Fibroblast of lung (primary cell): ENCODE data around the gene SFTA2. TPM values are rescaled to one million over a fixed set of nuclear protein-coding genes. Genes with fewer than 3 reads are reported as not detected.
A peak's percentile ranks its signal among the peaks of the same experiment; 100 is the strongest.

ENCODE experiments used
- DNase-seq, 2 donors: peaks; one replicate each; pipeline versions ENCODE4 v3.0.0 to v3.0.0-alpha.2; 2010; ENCODE audit warnings: low read depth in 2 of 2
- H2AFZ ChIP-seq: 2 replicates; pipeline ENCODE4 v1.5.1; 2012; ENCODE audit warnings: low read length, control low read depth, inconsistent platforms
- H3K27ac ChIP-seq: 2 replicates; pipeline ENCODE4 v1.5.1; 2011; ENCODE audit warnings: low read length, control low read depth; ENCODE audit not compliant: insufficient read depth
- H3K27me3 ChIP-seq: 2 replicates; pipeline ENCODE4 v1.5.1; 2011; ENCODE audit warnings: mild to moderate bottlenecking, low read length; ENCODE audit not compliant: control insufficient read depth, insufficient read depth
- H3K36me3 ChIP-seq: 2 replicates; pipeline ENCODE4 v1.5.1; 2011; ENCODE audit warnings: low read length; ENCODE audit not compliant: control insufficient read depth, insufficient read depth
- H3K4me1 ChIP-seq: 2 replicates; pipeline ENCODE4 v1.5.1; 2011; ENCODE audit warnings: low read length; ENCODE audit not compliant: control insufficient read depth, insufficient read depth; ENCODE audit errors: extremely low read depth
- H3K4me2 ChIP-seq: 2 replicates; pipeline ENCODE4 v1.5.1; 2011; ENCODE audit warnings: low read length, control low read depth; ENCODE audit not compliant: insufficient read depth; ENCODE audit errors: extremely low read depth
- H3K4me3 ChIP-seq, 4 experiments: fragments of 200-600 bp in 1 of 4; sonication (generic) in 1 of 4; replicated peaks in 1 of 4; 2 replicates each; pipeline ENCODE4 v1.5.1; 2011 to 2016; ENCODE audit warnings: low read length in 4 of 4, low read depth in 3 of 4, mild to moderate bottlenecking in 3 of 4, control low read depth in 2 of 4, inconsistent platforms in 1 of 4, mixed read lengths in 1 of 4; ENCODE audit not compliant: insufficient read depth in 1 of 4; ENCODE audit errors: control extremely low read depth in 1 of 4
- H3K79me2 ChIP-seq: 2 replicates; pipeline ENCODE4 v1.5.1; 2012; ENCODE audit warnings: mild to moderate bottlenecking, low read length, inconsistent platforms; ENCODE audit not compliant: control insufficient read depth, insufficient read depth
- H3K9ac ChIP-seq: 2 replicates; pipeline ENCODE4 v1.5.1; 2011; ENCODE audit warnings: mild to moderate bottlenecking, low read length, control low read depth; ENCODE audit not compliant: insufficient read depth
- H3K9me3 ChIP-seq: 2 replicates; pipeline ENCODE4 v1.5.1; 2012; ENCODE audit warnings: low read depth, low read length; ENCODE audit not compliant: control insufficient read depth, insufficient read depth
- H4K20me1 ChIP-seq: 2 replicates; pipeline ENCODE4 v1.5.1; 2011; ENCODE audit warnings: low read length; ENCODE audit not compliant: control insufficient read depth, insufficient read depth; ENCODE audit errors: extremely low read depth
- EZH2 ChIP-seq: IDR thresholded peaks from 2 replicates; pipeline ENCODE4 v1.5.1; 2012; ENCODE audit warnings: low read length, control low read depth, mild to moderate bottlenecking; ENCODE audit errors: missing control alignments
- polyA plus RNA-seq, 2 donors: library from polyadenylated mRNA; depleted of rRNA in 1 of 2; stranded (reverse) in 1 of 2; unstranded in 1 of 2; fragments of >200 nt; gene quantifications; 2 replicates each; pipeline ENCODE4 v1.2.1, GENCODE V29; 2011 to 2012; ENCODE audit warnings: missing spikeins in 1 of 2
- total RNA-seq: library from RNA; depleted of rRNA; stranded (reverse); fragments of >200 nt; gene quantifications from 2 replicates; pipeline ENCODE4 v1.2.1, GENCODE V29; 2014
- TF ChIP-seq, protein P1 (sequence below), 2 donors: IDR thresholded peaks in 1 of 2; conservative IDR thresholded peaks in 1 of 2; 1 replicate in 1 of 2; 2 replicates in 1 of 2; pipeline ENCODE4 v1.5.1; 2011 to 2012; ENCODE audit warnings: low read length in 2 of 2, control low read depth in 1 of 2, inconsistent platforms in 1 of 2, low read depth in 1 of 2, mild to moderate bottlenecking in 1 of 2

Gene SFTA2
- total and polyA plus RNA-seq, 2 donors (not counting 1 experiment from before 2014, with no cell fraction given) = not detected

DNA sequence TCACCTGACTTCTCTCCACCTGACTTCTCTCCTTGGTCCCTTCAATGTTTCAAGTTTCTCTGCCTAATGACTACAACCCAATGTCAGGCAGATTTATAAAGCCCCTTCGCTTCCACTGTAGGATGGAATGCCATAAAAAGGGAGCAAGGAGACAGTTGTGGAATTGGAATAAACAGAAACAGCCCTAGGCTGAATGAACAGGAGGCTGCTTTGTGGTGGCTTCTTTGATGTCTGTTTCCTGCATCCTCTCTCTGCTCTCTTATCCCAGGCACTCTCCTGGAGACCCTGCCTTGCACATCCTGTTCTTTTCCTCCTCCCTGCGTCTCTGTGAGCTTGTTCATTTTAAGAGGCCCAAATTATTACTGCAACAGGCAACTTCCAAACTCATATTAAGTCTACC is 25.7 kb upstream of the SFTA2 start:
- Histone ChIP-seq H3K4me3 (no peak overlapping the region), H3K36me3 (no peaks in the 10 kb centered on the region), H4K20me1 (no peaks in the 10 kb centered on the region), H3K9ac (no peak overlapping the region), H3K27me3 (peaks cover 18% of the 10 kb centered on the region), H3K9me3 (no peaks in the 10 kb centered on the region), H3K79me2 (no peaks in the 10 kb centered on the region), H3K4me2 (no peak overlapping the region), H3K27ac (no peak overlapping the region), H2AFZ (no peak overlapping the region), H3K4me1 (no peaks in the 10 kb centered on the region)
- DNase-seq = no peak
- TF ChIP-seq, protein P1, sequence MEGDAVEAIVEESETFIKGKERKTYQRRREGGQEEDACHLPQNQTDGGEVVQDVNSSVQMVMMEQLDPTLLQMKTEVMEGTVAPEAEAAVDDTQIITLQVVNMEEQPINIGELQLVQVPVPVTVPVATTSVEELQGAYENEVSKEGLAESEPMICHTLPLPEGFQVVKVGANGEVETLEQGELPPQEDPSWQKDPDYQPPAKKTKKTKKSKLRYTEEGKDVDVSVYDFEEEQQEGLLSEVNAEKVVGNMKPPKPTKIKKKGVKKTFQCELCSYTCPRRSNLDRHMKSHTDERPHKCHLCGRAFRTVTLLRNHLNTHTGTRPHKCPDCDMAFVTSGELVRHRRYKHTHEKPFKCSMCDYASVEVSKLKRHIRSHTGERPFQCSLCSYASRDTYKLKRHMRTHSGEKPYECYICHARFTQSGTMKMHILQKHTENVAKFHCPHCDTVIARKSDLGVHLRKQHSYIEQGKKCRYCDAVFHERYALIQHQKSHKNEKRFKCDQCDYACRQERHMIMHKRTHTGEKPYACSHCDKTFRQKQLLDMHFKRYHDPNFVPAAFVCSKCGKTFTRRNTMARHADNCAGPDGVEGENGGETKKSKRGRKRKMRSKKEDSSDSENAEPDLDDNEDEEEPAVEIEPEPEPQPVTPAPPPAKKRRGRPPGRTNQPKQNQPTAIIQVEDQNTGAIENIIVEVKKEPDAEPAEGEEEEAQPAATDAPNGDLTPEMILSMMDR (conservative IDR thresholded peaks at IDR 0.05 in 1 of 2, IDR thresholded peaks at IDR 0.05 in 1 of 2; ENCODE audit: low read depth in 1 of 2, low read length in 2 of 2) = no peak
- no peak for TF ChIP-seq EZH2

DNA sequence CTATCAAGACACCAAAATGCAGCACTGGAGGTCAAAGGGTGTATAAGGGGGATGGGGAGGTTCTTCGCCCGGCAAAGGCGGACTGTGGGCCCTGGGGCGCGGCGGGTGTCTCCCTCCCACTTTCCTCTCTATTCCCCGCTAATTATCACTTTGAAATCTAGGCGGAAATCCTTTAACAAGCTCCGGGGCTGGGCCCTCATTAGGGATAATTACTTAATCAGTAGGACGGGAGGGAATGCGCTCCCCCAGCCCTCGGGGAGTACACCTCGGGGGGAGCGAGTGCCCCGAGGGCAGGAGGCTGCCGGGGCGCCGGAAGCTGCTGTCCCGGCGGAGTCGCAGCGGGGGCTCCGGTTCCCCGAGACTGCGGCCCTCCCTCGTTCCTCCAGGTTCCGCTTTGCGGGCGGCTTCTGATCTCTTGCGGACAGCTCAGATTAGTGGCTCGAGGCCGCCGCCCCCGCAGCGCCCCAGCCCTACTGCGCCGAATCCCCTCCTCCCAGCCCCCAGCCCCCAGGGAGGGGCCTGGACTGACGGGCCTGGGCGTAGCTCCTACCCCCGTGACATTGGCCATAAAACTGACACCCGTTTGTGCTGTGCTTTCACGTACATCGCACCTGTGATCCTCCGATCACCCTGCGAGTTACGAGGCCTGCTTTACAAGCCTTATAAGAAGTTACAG is 23.5 kb upstream of the SFTA2 start:
- H2AFZ ChIP-seq = peak overlapping the region; percentile 73
- peaks cover 26% of the 10 kb centered on the region for H3K27me3 ChIP-seq
- H3K4me1 ChIP-seq = no peaks in the 10 kb centered on the region
- peak overlapping the region; percentile 32 to 47 (median 42) for H3K4me3 ChIP-seq
- no peaks in the 10 kb centered on the region for H3K36me3 ChIP-seq
- TF ChIP-seq, protein P1 (conservative IDR thresholded peaks at IDR 0.05 in 1 of 2, IDR thresholded peaks at IDR 0.05 in 1 of 2; ENCODE audit: low read depth in 1 of 2, low read length in 2 of 2) = no peak
- TF ChIP-seq EZH2 = no peak
- H3K9ac ChIP-seq = peak overlapping the region; percentile 49
- H4K20me1 ChIP-seq = no peaks in the 10 kb centered on the region
- H3K79me2 ChIP-seq = no peaks in the 10 kb centered on the region
- peak; percentile 22 to 44 for DNase-seq
- H3K9me3 ChIP-seq = no peaks in the 10 kb centered on the region
- no peak overlapping the region for H3K27ac ChIP-seq
- H3K4me2 ChIP-seq = peak overlapping the region; percentile 77

GRCh38 chr6:30954631-30955366 is 22.8 kb upstream of the SFTA2 start:
- Histone ChIP-seq H3K4me1 (no peaks in the 10 kb centered on the region), H4K20me1 (no peaks in the 10 kb centered on the region), H3K9ac (no peak overlapping the region), H3K4me2 (peak overlapping the region; percentile 77), H2AFZ (no peak overlapping the region), H3K79me2 (no peaks in the 10 kb centered on the region), H3K36me3 (no peaks in the 10 kb centered on the region), H3K4me3 (peak overlapping the region in 3 of 4 experiments; percentile 41 to 47 (median 43)), H3K9me3 (no peaks in the 10 kb centered on the region), H3K27me3 (peaks cover 26% of the 10 kb centered on the region), H3K27ac (no peak overlapping the region)
- TF ChIP-seq, protein P1 (conservative IDR thresholded peaks at IDR 0.05 in 1 of 2, IDR thresholded peaks at IDR 0.05 in 1 of 2; ENCODE audit: low read depth in 1 of 2, low read length in 2 of 2) = no peak
- TF ChIP-seq EZH2 = no peak
- DNase-seq = no peak
